Trophoblast cell (in vitro differentiated cells and primary cell): Measurements from ENCODE around the gene SNED1.

Source experiments
- DNase-seq, 2 donors: peaks; one replicate each; pipeline ENCODE4 v3.0.0-alpha.2; 2016
- H2AFZ ChIP-seq: 2 replicates; pipeline ENCODE4 v1.6.1; 2013; ENCODE audit warnings: low read length, moderate library complexity, mild to moderate bottlenecking; ENCODE audit not compliant: insufficient read depth, poor library complexity
- H2AK5ac ChIP-seq: 2 replicates; pipeline ENCODE4 v1.6.1; 2013; ENCODE audit warnings: mild to moderate bottlenecking, low read length
- H2BK120ac ChIP-seq: 2 replicates; pipeline ENCODE4 v1.6.1; 2013; ENCODE audit warnings: low read length, mild to moderate bottlenecking, moderate library complexity; ENCODE audit not compliant: insufficient read depth, poor library complexity
- H2BK12ac ChIP-seq: 2 replicates; pipeline ENCODE4 v1.6.1; 2013; ENCODE audit warnings: mild to moderate bottlenecking, low read length, moderate library complexity
- H2BK5ac ChIP-seq: 2 replicates; pipeline ENCODE4 v1.6.1; 2013; ENCODE audit warnings: low read length, low read depth, moderate library complexity, mild to moderate bottlenecking; ENCODE audit not compliant: poor library complexity
- H3K14ac ChIP-seq: 2 replicates; pipeline ENCODE4 v1.6.1; 2013; ENCODE audit warnings: mild to moderate bottlenecking, low read length
- H3K18ac ChIP-seq: 2 replicates; pipeline ENCODE4 v1.6.1; 2013; ENCODE audit warnings: mild to moderate bottlenecking, low read length
- H3K23ac ChIP-seq: 2 replicates; pipeline ENCODE4 v1.6.1; 2013; ENCODE audit warnings: low read length
- H3K27ac ChIP-seq: 2 replicates; pipeline ENCODE4 v1.5.1; 2013; ENCODE audit warnings: low read depth, mild to moderate bottlenecking, inconsistent platforms, low read length, moderate library complexity
- H3K27me3 ChIP-seq: 2 replicates; pipeline ENCODE4 v1.6.1; 2013; ENCODE audit warnings: inconsistent platforms, mild to moderate bottlenecking, low read length, moderate library complexity; ENCODE audit not compliant: insufficient read depth
- H3K36me3 ChIP-seq, 2 experiments: 1 replicate in 1 of 2; 2 replicates in 1 of 2; pipeline ENCODE4 v1.6.1; 2013; ENCODE audit warnings: low read length in 2 of 2, mild to moderate bottlenecking in 2 of 2, moderate library complexity in 1 of 2; ENCODE audit not compliant: insufficient read depth in 2 of 2, control insufficient read depth in 1 of 2
- H3K4ac ChIP-seq: 2 replicates; pipeline ENCODE4 v1.6.1; 2013; ENCODE audit warnings: low read depth, mild to moderate bottlenecking, low read length, moderate library complexity
- H3K4me1 ChIP-seq, 2 experiments: 1 replicate in 1 of 2; 2 replicates in 1 of 2; pipeline ENCODE4 v1.6.1; 2013; ENCODE audit warnings: low read length in 2 of 2, mild to moderate bottlenecking in 2 of 2, moderate library complexity in 1 of 2; ENCODE audit not compliant: insufficient read depth in 2 of 2, control insufficient read depth in 1 of 2
- H3K4me2 ChIP-seq: 2 replicates; pipeline ENCODE4 v1.6.1; 2013; ENCODE audit warnings: inconsistent platforms, mild to moderate bottlenecking, low read length, moderate library complexity
- H3K4me3 ChIP-seq: 2 replicates; pipeline ENCODE4 v1.5.1; 2013; ENCODE audit warnings: mild to moderate bottlenecking, low read depth, low read length, inconsistent platforms
- H3K79me1 ChIP-seq: one replicate; pipeline ENCODE4 v1.6.1; 2013; ENCODE audit warnings: low read length
- H3K79me2 ChIP-seq: 2 replicates; pipeline ENCODE4 v1.6.1; 2013; ENCODE audit warnings: low read length, mild to moderate bottlenecking; ENCODE audit not compliant: control insufficient read depth, insufficient read depth, poor library complexity
- H3K9ac ChIP-seq: 2 replicates; pipeline ENCODE4 v1.6.1; 2013; ENCODE audit warnings: mild to moderate bottlenecking, low read length
- H3K9me3 ChIP-seq: 2 replicates; pipeline ENCODE4 v1.6.1; 2013; ENCODE audit warnings: low read depth, mild to moderate bottlenecking, control low read depth, inconsistent platforms, low read length; ENCODE audit not compliant: insufficient read depth
- H4K12ac ChIP-seq: 2 replicates; pipeline ENCODE4 v1.6.1; 2013; ENCODE audit warnings: low read depth, mild to moderate bottlenecking, low read length, moderate library complexity
- H4K8ac ChIP-seq: 2 replicates; pipeline ENCODE4 v1.6.1; 2013; ENCODE audit warnings: low read depth, mild to moderate bottlenecking, low read length, moderate library complexity
- H4K91ac ChIP-seq: one replicate; pipeline ENCODE4 v1.6.1; 2013; ENCODE audit warnings: low read depth, mild to moderate bottlenecking, low read length, moderate library complexity
- WGBS: extraction: QIAGEN DNeasy Blood & Tissue Kit; methylation state at CpG from one replicate; pipeline ENCODE4 v1.1.7; 2013; ENCODE audit warnings: missing lambda C conversion rate; ENCODE audit not compliant: insufficient read length, insufficient coverage; ENCODE audit errors: extremely low coverage; 5-methylcytosine and 5-hydroxymethylcytosine counted together

The SNED1 gene

GRCh38 chr2:240958366-240959213, 39.8 kb upstream of the SNED1 start:
- H2BK120ac ChIP-seq = no peak overlapping the region
- H3K79me1 ChIP-seq = no peaks in the 10 kb centered on the region
- H3K18ac ChIP-seq = no peak overlapping the region
- WGBS = no CpG with 5 or more reads among the region's 19 CpGs
- H3K79me2 ChIP-seq = no peaks in the 10 kb centered on the region
- no peak overlapping the region for H3K4me3 ChIP-seq
- no peak overlapping the region for H4K91ac ChIP-seq
- H3K23ac ChIP-seq = no peak overlapping the region
- no peak overlapping the region for H2BK12ac ChIP-seq
- no peak overlapping the region for H2BK5ac ChIP-seq
- no peak overlapping the region for H4K8ac ChIP-seq
- no peak for DNase-seq
- no peaks in the 10 kb centered on the region for H3K36me3 ChIP-seq
- H3K4ac ChIP-seq = no peak overlapping the region
- no peaks in the 10 kb centered on the region for H3K27me3 ChIP-seq
- H3K4me1 ChIP-seq = no peaks in the 10 kb centered on the region
- H3K4me2 ChIP-seq = no peak overlapping the region
- no peak overlapping the region for H3K9ac ChIP-seq
- H2AK5ac ChIP-seq = no peak overlapping the region
- no peak overlapping the region for H2AFZ ChIP-seq
- no peak overlapping the region for H3K27ac ChIP-seq
- no peak overlapping the region for H3K14ac ChIP-seq
- H4K12ac ChIP-seq = no peak overlapping the region
- peaks cover 7% of the 10 kb centered on the region for H3K9me3 ChIP-seq

GRCh38 chr2:240959214-240959940, 39.0 kb upstream of the SNED1 start:
- Histone ChIP-seq H2BK12ac (no peak overlapping the region), H3K4me2 (no peak overlapping the region), H3K36me3 (no peaks in the 10 kb centered on the region), H4K91ac (no peak overlapping the region), H3K27me3 (no peaks in the 10 kb centered on the region), H2AK5ac (no peak overlapping the region), H3K79me1 (no peaks in the 10 kb centered on the region), H3K9ac (no peak overlapping the region), H3K9me3 (peaks cover 7% of the 10 kb centered on the region), H3K18ac (no peak overlapping the region), H3K79me2 (no peaks in the 10 kb centered on the region), H3K27ac (no peak overlapping the region), H3K4me1 (no peaks in the 10 kb centered on the region), H2BK5ac (no peak overlapping the region), H3K4ac (no peak overlapping the region), H4K8ac (no peak overlapping the region), H3K23ac (no peak overlapping the region), H3K4me3 (no peak overlapping the region), H2AFZ (no peak overlapping the region), H2BK120ac (no peak overlapping the region), H3K14ac (no peak overlapping the region), H4K12ac (no peak overlapping the region)
- DNase-seq = no peak
- no CpG with 5 or more reads among the region's 15 CpGs for WGBS

- Histone ChIP-seq H3K23ac (no peak overlapping the region), H2AK5ac (no peak overlapping the region)
These were observed 38.5 kb upstream of the SNED1 start for GRCh38 chr2:240959941-240960308.

GRCh38 chr2:240960309-240960970, 38.0 kb upstream of the SNED1 start:
- WGBS = no CpG with 5 or more reads among the region's 28 CpGs

More at GRCh38 chr2:240959941-240960308, 38.5 kb upstream of the SNED1 start:
- Histone ChIP-seq H2BK12ac (no peak overlapping the region), H2AFZ (no peak overlapping the region), H3K36me3 (no peaks in the 10 kb centered on the region), H3K14ac (no peak overlapping the region), H3K4me2 (no peak overlapping the region), H3K18ac (no peak overlapping the region), H3K9ac (no peak overlapping the region), H3K79me2 (no peaks in the 10 kb centered on the region), H3K9me3 (peaks cover 7% of the 10 kb centered on the region), H3K4ac (no peak overlapping the region), H3K79me1 (no peaks in the 10 kb centered on the region), H4K8ac (no peak overlapping the region), H3K4me1 (no peaks in the 10 kb centered on the region), H2BK5ac (no peak overlapping the region), H3K4me3 (no peak overlapping the region), H4K12ac (no peak overlapping the region), H3K27ac (no peak overlapping the region), H2BK120ac (no peak overlapping the region), H3K27me3 (no peaks in the 10 kb centered on the region), H4K91ac (no peak overlapping the region)
- no peak for DNase-seq
- WGBS = no CpG with 5 or more reads among the region's 14 CpGs

More at GRCh38 chr2:240960309-240960970, 38.0 kb upstream of the SNED1 start:
- H3K14ac ChIP-seq = no peak overlapping the region
- H2BK120ac ChIP-seq = no peak overlapping the region
- no peak overlapping the region for H3K9ac ChIP-seq
- H3K79me1 ChIP-seq = no peaks in the 10 kb centered on the region
- H3K4ac ChIP-seq = no peak overlapping the region
- H3K23ac ChIP-seq = no peak overlapping the region
- H2BK5ac ChIP-seq = no peak overlapping the region
- H3K4me2 ChIP-seq = no peak overlapping the region
- H4K91ac ChIP-seq = no peak overlapping the region
- H4K8ac ChIP-seq = no peak overlapping the region
- H2AK5ac ChIP-seq = no peak overlapping the region
- no peaks in the 10 kb centered on the region for H3K36me3 ChIP-seq
- no peak overlapping the region for H3K27ac ChIP-seq
- H3K79me2 ChIP-seq = no peaks in the 10 kb centered on the region
- DNase-seq = no peak
- no peaks in the 10 kb centered on the region for H3K27me3 ChIP-seq
- no peak overlapping the region for H2BK12ac ChIP-seq
- H4K12ac ChIP-seq = no peak overlapping the region
- no peaks in the 10 kb centered on the region for H3K4me1 ChIP-seq
- H3K4me3 ChIP-seq = no peak overlapping the region
- H3K18ac ChIP-seq = no peak overlapping the region
- H2AFZ ChIP-seq = no peak overlapping the region
- peaks cover 7% of the 10 kb centered on the region for H3K9me3 ChIP-seq
